GM23338 (cell line): ENCODE measurements around the gene NEO1. TPM values are rescaled to one million over a fixed set of nuclear protein-coding genes. Genes with fewer than 3 reads are reported as not detected.

ENCODE experiments used
- ATAC-seq: fragments of 200-7000 bp; cut with Tn5 transposase; 3 replicates; pipeline ENCODE4 v1.9.1; 2020
- DNase-seq: peaks from one replicate; pipeline ENCODE4 v3.0.0-alpha.2; 2015; ENCODE audit warnings: low spot score
- H2AFZ ChIP-seq: fragments of 200-600 bp; sonication (generic); 2 replicates; pipeline ENCODE4 v1.8.0; 2016; ENCODE audit warnings: antibody characterized with exemption, mild to moderate bottlenecking, moderate library complexity
- H3F3A ChIP-seq: fragments of 200-600 bp; sonication (generic); replicated peaks from 2 replicates; pipeline ENCODE4 v1.8.0; 2017; ENCODE audit warnings: antibody characterized with exemption, mixed run types, low read depth
- H3K27ac ChIP-seq: fragments of 200-600 bp; sonication (generic); 2 replicates; pipeline ENCODE4 v1.6.1; 2016; ENCODE audit warnings: low read depth
- H3K27me3 ChIP-seq: fragments of 200-600 bp; sonication (generic); 2 replicates; pipeline ENCODE4 v1.8.0; 2016; ENCODE audit warnings: mild to moderate bottlenecking, mixed run types, moderate library complexity; ENCODE audit not compliant: insufficient read depth
- H3K36me3 ChIP-seq: fragments of 200-600 bp; sonication (generic); 2 replicates; pipeline ENCODE4 v1.8.0; 2016; ENCODE audit warnings: mild to moderate bottlenecking; ENCODE audit not compliant: insufficient read depth
- H3K4me1 ChIP-seq: fragments of 200-600 bp; sonication (generic); 2 replicates; pipeline ENCODE4 v1.8.0; 2016; ENCODE audit warnings: mild to moderate bottlenecking, moderate library complexity; ENCODE audit not compliant: insufficient read depth
- H3K4me2 ChIP-seq: fragments of 200-600 bp; sonication (generic); 2 replicates; pipeline ENCODE4 v1.7.1; 2017; ENCODE audit warnings: mixed run types
- H3K4me3 ChIP-seq: fragments of 200-600 bp; sonication (generic); 2 replicates; pipeline ENCODE4 v1.6.1; 2016; ENCODE audit warnings: mixed run types
- H3K79me2 ChIP-seq: fragments of 200-600 bp; sonication (generic); replicated peaks from 2 replicates; pipeline ENCODE4 v1.8.0; 2017; ENCODE audit warnings: mild to moderate bottlenecking; ENCODE audit not compliant: insufficient read depth
- H3K9me2 ChIP-seq: fragments of 200-600 bp; sonication (generic); 2 replicates; pipeline ENCODE4 v1.8.0; 2017; ENCODE audit not compliant: insufficient read depth
- H4K20me1 ChIP-seq: fragments of 200-600 bp; sonication (generic); replicated peaks from 2 replicates; pipeline ENCODE4 v1.8.0; 2017; ENCODE audit warnings: mild to moderate bottlenecking; ENCODE audit not compliant: insufficient read depth
- H3K27ac Mint-ChIP-seq: 2 replicates; pipeline ENCODE4 v1.8.0; 2020; ENCODE audit warnings: inconsistent platforms, mild to moderate bottlenecking, moderate library complexity, mixed read lengths
- H3K27me3 Mint-ChIP-seq: 3 replicates; pipeline ENCODE4 v1.8.0; 2022; ENCODE audit warnings: low read depth, mild to moderate bottlenecking, moderate library complexity, mixed read lengths, inconsistent platforms; ENCODE audit not compliant: insufficient read depth, poor library complexity
- H3K36me3 Mint-ChIP-seq: 3 replicates; pipeline ENCODE4 v1.8.0; 2021; ENCODE audit warnings: low read depth, mild to moderate bottlenecking, inconsistent platforms, moderate library complexity, mixed read lengths
- H3K4me1 Mint-ChIP-seq: 3 replicates; pipeline ENCODE4 v1.8.0; 2020; ENCODE audit warnings: mild to moderate bottlenecking, inconsistent platforms, mixed read lengths
- H3K4me3 Mint-ChIP-seq: 3 replicates; pipeline ENCODE4 v1.8.0; 2021; ENCODE audit warnings: moderate library complexity, mild to moderate bottlenecking, inconsistent platforms, mixed read lengths
- H3K9me3 Mint-ChIP-seq: 3 replicates; pipeline ENCODE4 v1.8.0; 2020; ENCODE audit warnings: moderate library complexity, mild to moderate bottlenecking, inconsistent platforms, mixed read lengths
- CREB1 ChIP-seq: fragments of 250-450 bp; sonication (Bioruptor Pico); IDR thresholded peaks from 2 replicates; pipeline ENCODE4 v1.5.0; 2020; ENCODE audit warnings: low read depth, mild to moderate bottlenecking, moderate library complexity
- EZH2 ChIP-seq: fragments of 200-600 bp; sonication (generic); IDR thresholded peaks from one replicate; pipeline ENCODE4 v1.8.0; 2017; ENCODE audit warnings: antibody characterized with exemption, mild to moderate bottlenecking, low read depth; ENCODE audit not compliant: unreplicated experiment
- NANOG ChIP-seq: IDR thresholded peaks from 2 replicates; pipeline ENCODE4 v1.6.1; 2016; ENCODE audit warnings: antibody characterized with exemption, borderline replicate concordance
- POLR2AphosphoS5 ChIP-seq: IDR thresholded peaks from 2 replicates; pipeline ENCODE4 v1.6.1; 2016; ENCODE audit warnings: antibody characterized with exemption, low read depth
- REST ChIP-seq: IDR thresholded peaks from one replicate; pipeline ENCODE4 v1.6.1; 2018; ENCODE audit warnings: antibody characterized with exemption; ENCODE audit not compliant: unreplicated experiment
- ZNF114 ChIP-seq: fragments of 250-450 bp; sonication (Bioruptor Pico); IDR thresholded peaks from 2 replicates; pipeline ENCODE4 v1.5.0; 2020; ENCODE audit warnings: mild to moderate bottlenecking, moderate library complexity
- ZNF331 ChIP-seq: fragments of 250-450 bp; sonication (Bioruptor Pico); IDR thresholded peaks from 2 replicates; pipeline ENCODE4 v1.5.0; 2020; ENCODE audit warnings: low read depth, mild to moderate bottlenecking, moderate library complexity
- polyA plus RNA-seq: library from polyadenylated mRNA; unstranded; fragments of >200 nt; fragmentation: Nextera tagmentation; extraction: Ambion mirVana; gene quantifications from 2 replicates; pipeline ENCODE4 v1.2.1, GENCODE V29; 2016
- total RNA-seq: library from RNA; depleted of rRNA; stranded (reverse); fragments of >200 nt; shearing (Covaris generic); gene quantifications from 2 replicates; pipeline ENCODE4 v1.2.3, GENCODE V29; 2014
- TF ChIP-seq, protein P1 (sequence below), 2 experiments: fragments of 200-600 bp in 1 of 2; sonication (generic) in 1 of 2; conservative IDR thresholded peaks; 2 replicates each; pipeline versions ENCODE4 v1.5.1 to v1.6.1; 2016 to 2017; ENCODE audit warnings: antibody characterized with exemption in 2 of 2, low read depth in 2 of 2, mild to moderate bottlenecking in 2 of 2, moderate library complexity in 1 of 2
- TF ChIP-seq, protein P2 (sequence below): IDR thresholded peaks from 2 replicates; pipeline ENCODE4 v1.6.1; 2016; ENCODE audit warnings: antibody characterized with exemption

NEO1 gene
- total and polyA plus RNA-seq, 2 experiments from 2014 or later = 8.4 to 45.8 TPM

DNA sequence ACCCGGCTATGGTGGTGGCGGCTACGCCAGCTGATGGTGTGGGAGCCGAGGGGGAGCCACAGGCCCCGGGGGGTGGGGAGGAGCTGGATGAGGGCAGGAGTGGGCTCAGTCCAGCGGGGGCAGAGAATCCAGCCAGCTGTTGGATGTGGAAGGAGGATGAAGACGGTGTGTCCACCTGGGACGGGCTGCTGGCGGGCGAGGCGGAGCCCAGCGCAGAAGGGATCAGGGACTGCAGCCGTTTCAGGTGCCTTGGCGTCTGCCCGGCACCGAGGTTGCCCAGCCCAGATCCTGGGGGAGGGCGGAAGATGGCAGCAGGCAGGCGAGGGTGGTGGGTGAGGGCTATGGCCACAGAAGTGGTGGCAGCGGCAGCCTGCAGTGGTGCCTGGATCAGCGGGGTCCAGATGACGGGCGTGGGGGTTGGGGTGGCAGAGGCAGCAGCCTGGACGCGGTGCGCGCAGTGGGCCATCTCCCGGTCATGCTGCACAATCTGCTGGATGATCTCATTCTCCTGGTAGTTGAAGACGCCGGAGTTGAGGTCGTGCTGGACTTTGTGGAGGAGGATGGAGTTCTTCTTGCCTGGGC lies 271.2 kb downstream of the NEO1 start:
- Histone ChIP-seq H3F3A (no peaks in the 10 kb centered on the region), H4K20me1 (no peaks in the 10 kb centered on the region), H3K4me1 (no peaks in the 10 kb centered on the region; the same call in 1 of the 2 replicates), H3K27me3 (no peaks in the 10 kb centered on the region), H3K4me3 (no peak overlapping the region), H2AFZ (no peak overlapping the region), H3K9me2 (no peaks in the 10 kb centered on the region), H3K27ac (no peak overlapping the region), H3K79me2 (no peaks in the 10 kb centered on the region), H3K4me2 (no peak overlapping the region), H3K36me3 (no peaks in the 10 kb centered on the region)
- peaks cover 26% of the 10 kb centered on the region for H3K36me3 Mint-ChIP-seq
- no peak overlapping the region for H3K4me3 Mint-ChIP-seq
- H3K4me1 Mint-ChIP-seq = peaks cover 12% of the 10 kb centered on the region
- ATAC-seq (no peak), DNase-seq (no peak)
- H3K9me3 Mint-ChIP-seq = no peaks in the 10 kb centered on the region
- no peak for TF ChIP-seq CREB1
- no peak overlapping the region for H3K27ac Mint-ChIP-seq
- peaks cover 12% of the 10 kb centered on the region for H3K27me3 Mint-ChIP-seq

DNA sequence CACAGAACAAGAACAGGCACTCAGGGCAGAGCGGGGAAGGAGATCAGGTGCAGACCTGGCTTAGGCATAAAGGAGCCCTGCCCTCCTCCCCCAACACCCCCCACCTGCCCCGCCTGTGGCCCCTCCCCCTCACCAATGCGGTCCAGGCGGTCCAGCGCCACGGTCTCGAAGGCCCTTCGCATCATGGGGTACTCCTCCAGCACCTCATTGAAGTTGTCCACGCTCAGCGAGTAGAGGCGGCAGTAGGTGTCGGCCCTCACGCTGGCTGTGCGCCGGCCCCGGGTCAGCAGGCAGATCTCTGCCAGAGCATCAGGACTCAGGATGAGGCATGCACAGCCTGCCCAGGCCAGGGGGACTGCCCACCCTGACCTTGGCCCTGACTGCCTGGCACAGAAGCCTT lies 271.7 kb downstream of the NEO1 start:
- no peak overlapping the region for H3K4me3 ChIP-seq
- no peak overlapping the region for H2AFZ ChIP-seq
- TF ChIP-seq NANOG = no peak
- TF ChIP-seq ZNF331 (CRISPR knock-in tag) = no peak
- no peak for TF ChIP-seq POLR2AphosphoS5
- TF ChIP-seq ZNF114 (CRISPR knock-in tag) = no peak
- TF ChIP-seq, protein P1, sequence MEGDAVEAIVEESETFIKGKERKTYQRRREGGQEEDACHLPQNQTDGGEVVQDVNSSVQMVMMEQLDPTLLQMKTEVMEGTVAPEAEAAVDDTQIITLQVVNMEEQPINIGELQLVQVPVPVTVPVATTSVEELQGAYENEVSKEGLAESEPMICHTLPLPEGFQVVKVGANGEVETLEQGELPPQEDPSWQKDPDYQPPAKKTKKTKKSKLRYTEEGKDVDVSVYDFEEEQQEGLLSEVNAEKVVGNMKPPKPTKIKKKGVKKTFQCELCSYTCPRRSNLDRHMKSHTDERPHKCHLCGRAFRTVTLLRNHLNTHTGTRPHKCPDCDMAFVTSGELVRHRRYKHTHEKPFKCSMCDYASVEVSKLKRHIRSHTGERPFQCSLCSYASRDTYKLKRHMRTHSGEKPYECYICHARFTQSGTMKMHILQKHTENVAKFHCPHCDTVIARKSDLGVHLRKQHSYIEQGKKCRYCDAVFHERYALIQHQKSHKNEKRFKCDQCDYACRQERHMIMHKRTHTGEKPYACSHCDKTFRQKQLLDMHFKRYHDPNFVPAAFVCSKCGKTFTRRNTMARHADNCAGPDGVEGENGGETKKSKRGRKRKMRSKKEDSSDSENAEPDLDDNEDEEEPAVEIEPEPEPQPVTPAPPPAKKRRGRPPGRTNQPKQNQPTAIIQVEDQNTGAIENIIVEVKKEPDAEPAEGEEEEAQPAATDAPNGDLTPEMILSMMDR (conservative IDR thresholded peaks at IDR 0.05; ENCODE audit: low read depth in 2 of 2) = no peak
- no peak for TF ChIP-seq REST
- TF ChIP-seq, protein P2, sequence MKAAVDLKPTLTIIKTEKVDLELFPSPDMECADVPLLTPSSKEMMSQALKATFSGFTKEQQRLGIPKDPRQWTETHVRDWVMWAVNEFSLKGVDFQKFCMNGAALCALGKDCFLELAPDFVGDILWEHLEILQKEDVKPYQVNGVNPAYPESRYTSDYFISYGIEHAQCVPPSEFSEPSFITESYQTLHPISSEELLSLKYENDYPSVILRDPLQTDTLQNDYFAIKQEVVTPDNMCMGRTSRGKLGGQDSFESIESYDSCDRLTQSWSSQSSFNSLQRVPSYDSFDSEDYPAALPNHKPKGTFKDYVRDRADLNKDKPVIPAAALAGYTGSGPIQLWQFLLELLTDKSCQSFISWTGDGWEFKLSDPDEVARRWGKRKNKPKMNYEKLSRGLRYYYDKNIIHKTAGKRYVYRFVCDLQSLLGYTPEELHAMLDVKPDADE = no peak
- no peak for TF ChIP-seq EZH2
- H3K27me3 ChIP-seq = no peaks in the 10 kb centered on the region
- no peaks in the 10 kb centered on the region for H3K9me2 ChIP-seq
- Mint-ChIP-seq H3K4me3 (no peak overlapping the region), H3K9me3 (no peaks in the 10 kb centered on the region), H3K4me1 (peaks cover 11% of the 10 kb centered on the region), H3K27me3 (peaks cover 10% of the 10 kb centered on the region), H3K27ac (no peak overlapping the region), H3K36me3 (peaks cover 31% of the 10 kb centered on the region)
- no peaks in the 10 kb centered on the region for H4K20me1 ChIP-seq
- no peaks in the 10 kb centered on the region for H3K36me3 ChIP-seq
- ATAC-seq (no peak), DNase-seq (no peak)
- H3K4me1 ChIP-seq = no peaks in the 10 kb centered on the region; the same call in 1 of the 2 replicates
- H3K27ac ChIP-seq = no peak overlapping the region
- no peaks in the 10 kb centered on the region for H3K79me2 ChIP-seq
- H3K4me2 ChIP-seq = no peak overlapping the region
- H3F3A ChIP-seq = no peaks in the 10 kb centered on the region
